ENCODE data around the gene IFNAR2. TPM values are rescaled to one million over a fixed set of nuclear protein-coding genes. Genes with fewer than 3 reads are reported as not detected.
"Not testable (repeated sequence)": the region's sequence is repeated elsewhere in the genome, so short reads cannot be mapped to it uniquely, and the experiment has no call there.

Gene IFNAR2
- total and polyA plus RNA-seq, 8 donors, result 4.0 to 26.8 (median 8.0) TPM

- DNase-seq (no peak), FAIRE-seq (no peak), ATAC-seq (no peak)
- H3K27ac ChIP-seq, result no peak overlapping the region
- 76 to 87% methylated on average over 3 of the region's 3 CpGs for WGBS, 2 donors
- no peak for TF ChIP-seq CTCF (IDR thresholded peaks at IDR 0.05)
- H3K4me1 ChIP-seq, result no peaks in the 10 kb centered on the region
- no peaks in the 10 kb centered on the region for H3K36me3 ChIP-seq
- no peak overlapping the region for H3K4me3 ChIP-seq
- intact Hi-C loops (cut with DNase I), result no loop called here
- H3K9me3 ChIP-seq, result no peaks in the 10 kb centered on the region
- H3K27me3 ChIP-seq, result no peaks in the 10 kb centered on the region
These were observed 10.4 kb upstream of the IFNAR2 start for GRCh38 chr21:33219300-33219699.

GRCh38 chr21:33219954-33220353, 9.8 kb upstream of the IFNAR2 start:
- 85 to 94% methylated on average over 3 of the region's 3 CpGs for WGBS, 2 donors

GRCh38 chr21:33225376-33225775, 4.4 kb upstream of the IFNAR2 start:
- H3K27me3 ChIP-seq; H3K9me3 ChIP-seq; DNase-seq; ATAC-seq; H3K36me3 ChIP-seq; H3K4me3 ChIP-seq; FAIRE-seq; H3K27ac ChIP-seq; intact Hi-C loops (cut with DNase I); H3K4me1 ChIP-seq: not testable (repeated sequence)
- WGBS, 2 donors, result 83 to 89% methylated on average over 3 of the region's 3 CpGs

More at GRCh38 chr21:33219954-33220353, 9.8 kb upstream of the IFNAR2 start:
- H3K36me3 ChIP-seq, result no peaks in the 10 kb centered on the region
- H3K9me3 ChIP-seq, result no peaks in the 10 kb centered on the region
- H3K4me1 ChIP-seq, result no peaks in the 10 kb centered on the region
- no peak for DNase-seq
- intact Hi-C loops (cut with DNase I), result no loop called here
- H3K27me3 ChIP-seq, result no peaks in the 10 kb centered on the region
- ATAC-seq, result no peak
- no peak for TF ChIP-seq CTCF (IDR thresholded peaks at IDR 0.05)
- FAIRE-seq, result no peak
- no peak overlapping the region for H3K27ac ChIP-seq
- no peak overlapping the region for H3K4me3 ChIP-seq

- no peak overlapping the region for H3K27ac ChIP-seq
- no peak for ATAC-seq
- no peak for TF ChIP-seq CTCF (IDR thresholded peaks at IDR 0.05)
- no peaks in the 10 kb centered on the region for H3K9me3 ChIP-seq
- FAIRE-seq, result no peak
- no peaks in the 10 kb centered on the region for H3K36me3 ChIP-seq
- DNase-seq, result no peak
- H3K4me1 ChIP-seq, result peaks cover 0 to 14% (median 4%) of the 10 kb centered on the region in 3 donors
- H3K27me3 ChIP-seq, result no peaks in the 10 kb centered on the region
- no peak overlapping the region for H3K4me3 ChIP-seq
- 48 to 58% methylated on average over 3 of the region's 3 CpGs for WGBS, 2 donors
- intact Hi-C loops (cut with DNase I), result no loop called here
These were observed 1.3 kb upstream of the IFNAR2 start for GRCh38 chr21:33228455-33228854.

- DNase-seq, result no peak
- ATAC-seq, result no peak
- 39 to 41% methylated on average over 18 of the region's 18 CpGs for WGBS, 2 donors
- no peaks in the 10 kb centered on the region for H3K9me3 ChIP-seq
- H3K4me3 ChIP-seq, result peak overlapping the region in 3 of 4 donors; percentile 57 to 97 (median 91)
- no peak for FAIRE-seq
- no peak for TF ChIP-seq CTCF (IDR thresholded peaks at IDR 0.05)
- H3K36me3 ChIP-seq, result no peaks in the 10 kb centered on the region
- H3K4me1 ChIP-seq, result peaks cover 0 to 14% (median 4%) of the 10 kb centered on the region in 3 donors
- H3K27ac ChIP-seq, result peak overlapping the region in 1 of 4 donors; percentile 94
- intact Hi-C loops (cut with DNase I), result no loop called here
- no peaks in the 10 kb centered on the region for H3K27me3 ChIP-seq
These were observed 497 bp upstream of the IFNAR2 start for GRCh38 chr21:33229099-33229783.

All from pancreas (tissue), 10 donors.